HCT116 (cell line): Measurements from ENCODE around the gene CHRNA5. TPM values are rescaled to one million over a fixed set of nuclear protein-coding genes. Genes with fewer than 3 reads are reported as not detected.

Experiments used
- ATAC-seq: fragments of 200-7000 bp; cut with Tn5 transposase; 2 replicates; pipeline ENCODE4 v1.9.1; 2020; ENCODE audit warnings: mild to moderate bottlenecking, moderate library complexity
- BruUV-seq: library from RNA; stranded (reverse); fragments of 400-500 nt; replicated peaks from 2 replicates; lab custom pipeline; 2021; lab: Mats Ljungman, UMichigan
- CTCF ChIA-PET: fragments of 300-600 bp; sonication (Branson Sonifier 250); formaldehyde crosslinking; loops from one replicate; lab custom pipeline; 2021; ENCODE audit warnings: antibody characterized with exemption; lab: Charles Lee
- POLR2A ChIA-PET: fragments of 300-600, 350-600 bp; sonication (Branson Sonifier 250); formaldehyde crosslinking; loops from one replicate; lab custom pipeline; 2021; ENCODE audit warnings: antibody characterized with exemption; lab: Charles Lee
- RAD21 ChIA-PET, 2 experiments: fragments of 300-600 bp; sonication (Branson Sonifier 250); formaldehyde crosslinking; loops; one replicate each; lab custom pipeline; 2023; ENCODE audit warnings: low total read pairs in 2 of 2; ENCODE audit not compliant: uncharacterized antibody in 2 of 2, unreplicated experiment in 2 of 2, low non-redundant PET in 1 of 2; lab: Charles Lee
- DNase-seq: peaks from one replicate; pipeline ENCODE4 v3.0.0-alpha.2; 2010; ENCODE audit warnings: low read depth, low spot score
- H2AFZ ChIP-seq: fragments of 200-600 bp; shearing (Covaris generic), sonication (generic); 2 replicates; pipeline ENCODE4 v1.6.1; 2017; ENCODE audit warnings: low read depth, mixed run types, mixed read lengths, antibody characterized with exemption, low read length; ENCODE audit not compliant: poor library complexity, severe bottlenecking
- H3K27ac ChIP-seq: 2 replicates; pipeline ENCODE4 v1.5.1; 2012; ENCODE audit warnings: low read depth, low read length
- H3K27me3 ChIP-seq: fragments of 200-600 bp; sonication (generic); 2 replicates; pipeline ENCODE4 v1.6.1; 2016; ENCODE audit warnings: mixed run types, low read length, mixed read lengths; ENCODE audit not compliant: insufficient read depth
- H3K36me3 ChIP-seq, 2 experiments: fragments of 200-500 bp in 1 of 2; fragments of 200-600 bp in 1 of 2; sonication (Bioruptor generic) in 1 of 2; sonication (generic) in 1 of 2; 2 replicates each; pipeline versions ENCODE4 v1.5.1 to v1.6.1; 2014 to 2016; ENCODE audit warnings: low read length in 2 of 2, inconsistent platforms in 1 of 2, mixed read lengths in 1 of 2, mixed run types in 1 of 2; ENCODE audit not compliant: insufficient read depth in 2 of 2, control insufficient read depth in 1 of 2
- H3K4me1 ChIP-seq, 2 experiments: fragments of 200-600 bp in 1 of 2; sonication (generic) in 1 of 2; 2 replicates each; pipeline versions ENCODE4 v1.5.1 to v1.6.1; 2012 to 2017; ENCODE audit warnings: low read length in 2 of 2, inconsistent platforms in 1 of 2, mild to moderate bottlenecking in 1 of 2, mixed read lengths in 1 of 2, mixed run types in 1 of 2, moderate library complexity in 1 of 2; ENCODE audit not compliant: insufficient read depth in 2 of 2, control insufficient read depth in 1 of 2
- H3K4me2 ChIP-seq: fragments of 200-600 bp; sonication (generic); 2 replicates; pipeline ENCODE4 v1.6.1; 2017; ENCODE audit warnings: mixed run types, low read length, mixed read lengths
- H3K4me3 ChIP-seq, 2 experiments: fragments of 200-600 bp in 1 of 2; sonication (generic) in 1 of 2; replicated peaks in 1 of 2; 2 replicates each; pipeline ENCODE4 v1.5.1; 2011 to 2016; ENCODE audit warnings: low read length in 2 of 2, control low read depth in 1 of 2, low read depth in 1 of 2, mild to moderate bottlenecking in 1 of 2, mixed read lengths in 1 of 2, mixed run types in 1 of 2
- H3K79me2 ChIP-seq: fragments of 200-600 bp; sonication (generic); 2 replicates; pipeline ENCODE4 v1.6.1; 2017; ENCODE audit warnings: mild to moderate bottlenecking, mixed run types, low read length, moderate library complexity, mixed read lengths; ENCODE audit not compliant: insufficient read depth
- H3K9ac ChIP-seq: fragments of 200-600 bp; sonication (generic); 2 replicates; pipeline ENCODE4 v1.6.1; 2016; ENCODE audit warnings: low read length, mixed read lengths
- H3K9me2 ChIP-seq: fragments of 200-600 bp; sonication (generic), shearing (Covaris generic); 2 replicates; pipeline ENCODE4 v1.6.1; 2017; ENCODE audit warnings: mixed run types, mild to moderate bottlenecking, moderate library complexity; ENCODE audit not compliant: insufficient read depth
- H3K9me3 ChIP-seq, 2 experiments: fragments of 200-500 bp in 1 of 2; fragments of 200-600 bp in 1 of 2; sonication (Bioruptor generic) in 1 of 2; sonication (generic) in 1 of 2; 2 replicates each; pipeline ENCODE4 v1.6.1; 2014 to 2017; ENCODE audit warnings: low read length in 2 of 2, mixed read lengths in 2 of 2, inconsistent platforms in 1 of 2, low read depth in 1 of 2, mild to moderate bottlenecking in 1 of 2, mixed run types in 1 of 2, moderate library complexity in 1 of 2; ENCODE audit not compliant: control insufficient read depth in 1 of 2, insufficient read depth in 1 of 2
- H4K20me1 ChIP-seq: fragments of 200-600 bp; sonication (generic), shearing (Covaris generic); 2 replicates; pipeline ENCODE4 v1.6.1; 2017; ENCODE audit warnings: mixed run types, mild to moderate bottlenecking, moderate library complexity; ENCODE audit not compliant: insufficient read depth
- CEBPB ChIP-seq: IDR thresholded peaks from 2 replicates; pipeline ENCODE4 v1.6.1; 2012; ENCODE audit warnings: low read depth
- EGR1 ChIP-seq: IDR thresholded peaks from 2 replicates; pipeline ENCODE4 v1.6.1; 2012; ENCODE audit warnings: low read depth
- ELF1 ChIP-seq: IDR thresholded peaks from 2 replicates; pipeline ENCODE4 v1.6.1; 2012; ENCODE audit warnings: low read depth, borderline replicate concordance
- EZH2 ChIP-seq: fragments of 200-600 bp; sonication (generic); IDR thresholded peaks from 2 replicates; pipeline ENCODE4 v1.6.1; 2017; ENCODE audit warnings: antibody characterized with exemption, mixed run types
- FOSL1 ChIP-seq: IDR thresholded peaks from 2 replicates; pipeline ENCODE4 v1.6.1; 2012; ENCODE audit warnings: low read depth
- POLR2A ChIP-seq: IDR thresholded peaks from 2 replicates; pipeline ENCODE4 v1.7.0; 2011; ENCODE audit warnings: borderline replicate concordance; ENCODE audit not compliant: insufficient read depth, insufficient read length; ENCODE audit errors: extremely low read depth
- POLR2AphosphoS5 ChIP-seq: IDR thresholded peaks from 2 replicates; pipeline ENCODE4 v1.6.1; 2011; ENCODE audit warnings: mild to moderate bottlenecking, low read depth, low read length, moderate library complexity
- RAD21 ChIP-seq: IDR thresholded peaks from 2 replicates; pipeline ENCODE4 v1.6.1; 2012; ENCODE audit warnings: low read depth, mild to moderate bottlenecking
- SIN3A ChIP-seq: IDR thresholded peaks from 2 replicates; pipeline ENCODE4 v1.6.1; 2012; ENCODE audit warnings: low read depth
- SRF ChIP-seq: IDR thresholded peaks from 2 replicates; pipeline ENCODE4 v1.6.1; 2012; ENCODE audit warnings: low read depth
- TCF7L2 ChIP-seq: IDR thresholded peaks from 2 replicates; pipeline ENCODE4 v1.7.0; 2011; ENCODE audit warnings: borderline replicate concordance, inconsistent platforms; ENCODE audit not compliant: insufficient read depth, insufficient read length; ENCODE audit errors: extremely low read depth
- YY1 ChIP-seq: IDR thresholded peaks from 2 replicates; pipeline ENCODE4 v1.6.1; 2011; ENCODE audit warnings: low read length, low read depth, moderate library complexity, mild to moderate bottlenecking; ENCODE audit not compliant: insufficient replicate concordance; ENCODE audit errors: extremely low read depth
- ZFX ChIP-seq: fragments of 450-650 bp; IDR thresholded peaks from 2 replicates; pipeline ENCODE4 v1.6.1; 2017
- ZNF274 ChIP-seq: fragments of 200-500 bp; sonication (Bioruptor generic); IDR thresholded peaks from 2 replicates; pipeline ENCODE4 v1.6.1; 2014; ENCODE audit warnings: mild to moderate bottlenecking, low read depth, low read length, inconsistent platforms
- intact Hi-C: fragments of 100-400 bp; cut with micrococcal nuclease; formaldehyde crosslinking; loops from 2 replicates; pipeline ENCODE4 v1.10.0; 2022
- total RNA-seq: library from RNA; stranded (reverse); gene quantifications from one replicate; pipeline ENCODE4 v1.2.1, GENCODE V29; 2021; ENCODE audit not compliant: unreplicated experiment
- TF ChIP-seq, protein P1 (sequence below): IDR thresholded peaks from 2 replicates; pipeline ENCODE4 v1.6.1; 2012
- TF ChIP-seq, protein P2 (sequence below): IDR thresholded peaks from 2 replicates; pipeline ENCODE4 v1.6.1; 2011; ENCODE audit warnings: mild to moderate bottlenecking, low read length, moderate library complexity; ENCODE audit not compliant: insufficient replicate concordance; ENCODE audit errors: extremely low read depth
- TF ChIP-seq, protein P3 (sequence below): IDR thresholded peaks from 2 replicates; pipeline ENCODE4 v1.6.1; 2012; ENCODE audit warnings: low read depth
- TF ChIP-seq, protein P4 (sequence below), 3 experiments: fragments of 200-600 bp in 1 of 3; sonication (generic) in 1 of 3; IDR thresholded peaks in 2 of 3; conservative IDR thresholded peaks in 1 of 3; 2 replicates each; pipeline ENCODE4 v1.5.1; 2012 to 2017; ENCODE audit warnings: low read depth in 2 of 3, low read length in 2 of 3, antibody characterized with exemption in 1 of 3, borderline replicate concordance in 1 of 3, control low read depth in 1 of 3, mild to moderate bottlenecking in 1 of 3, mixed read lengths in 1 of 3, mixed run types in 1 of 3, moderate library complexity in 1 of 3; ENCODE audit not compliant: insufficient read depth in 1 of 3
- TF ChIP-seq, protein P5 (sequence below): IDR thresholded peaks from 2 replicates; pipeline ENCODE4 v1.6.1; 2012

Gene CHRNA5
- total RNA-seq, 1 experiment from 2014 or later: 25.2 TPM

DNA sequence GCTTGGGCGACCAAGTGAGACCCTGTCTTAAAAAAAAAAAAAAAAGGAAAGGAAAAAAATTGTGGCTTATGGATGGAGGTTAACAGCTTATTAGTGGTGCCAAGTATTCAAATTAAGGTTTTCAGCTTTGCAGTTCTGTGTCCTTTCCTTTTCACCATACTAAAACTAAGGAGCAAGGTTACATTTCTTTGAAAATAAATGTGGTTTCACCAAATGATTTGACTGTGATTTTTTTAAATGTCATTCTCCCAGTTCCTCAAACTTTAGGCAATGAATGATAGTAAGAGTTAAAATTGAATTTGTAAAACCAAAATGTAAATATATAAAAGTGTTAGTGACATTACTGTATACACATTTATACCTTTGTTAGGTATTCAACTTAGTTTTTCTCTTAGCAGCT lies 9.6 kb downstream of the CHRNA5 start:
- no peaks in the 10 kb centered on the region for H3K4me1 ChIP-seq
- DNase-seq (no peak), ATAC-seq (no peak)
- H3K4me2 ChIP-seq: no peak overlapping the region
- no peaks in the 10 kb centered on the region for H3K36me3 ChIP-seq
- H4K20me1 ChIP-seq: no peaks in the 10 kb centered on the region; the same call in 1 of the 2 replicates
- RAD21 ChIA-PET: no interaction called here
- H3K9me3 ChIP-seq: no peaks in the 10 kb centered on the region
- intact Hi-C loops: no loop called here
- BruUV-seq: no TSS peak
- no peak overlapping the region for H2AFZ ChIP-seq
- POLR2A ChIA-PET: interaction anchor here (0.8 to 1.0 kb wide), 2 partner anchors 9 to 10 kb away, joined by 4 read pairs; partner anchors contain the start of gene CHRNA5
- H3K27me3 ChIP-seq: no peaks in the 10 kb centered on the region
- no peak overlapping the region for H3K27ac ChIP-seq
- no peak overlapping the region for H3K9ac ChIP-seq
- no peaks in the 10 kb centered on the region for H3K9me2 ChIP-seq
- peaks cover 57% of the 10 kb centered on the region for H3K79me2 ChIP-seq
- H3K4me3 ChIP-seq: no peak overlapping the region
- TF ChIP-seq CEBPB (no peak), FOSL1 (no peak), RAD21 (no peak), TCF7L2 (no peak), SIN3A (no peak), EGR1 (no peak), ZFX (no peak), EZH2 (no peak), POLR2AphosphoS5 (no peak), YY1 (no peak), ELF1 (no peak), POLR2A (no peak), ZNF274 (no peak), SRF (no peak)
- TF ChIP-seq, protein P1, sequence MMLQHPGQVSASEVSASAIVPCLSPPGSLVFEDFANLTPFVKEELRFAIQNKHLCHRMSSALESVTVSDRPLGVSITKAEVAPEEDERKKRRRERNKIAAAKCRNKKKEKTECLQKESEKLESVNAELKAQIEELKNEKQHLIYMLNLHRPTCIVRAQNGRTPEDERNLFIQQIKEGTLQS: no peak
- TF ChIP-seq, protein P2, sequence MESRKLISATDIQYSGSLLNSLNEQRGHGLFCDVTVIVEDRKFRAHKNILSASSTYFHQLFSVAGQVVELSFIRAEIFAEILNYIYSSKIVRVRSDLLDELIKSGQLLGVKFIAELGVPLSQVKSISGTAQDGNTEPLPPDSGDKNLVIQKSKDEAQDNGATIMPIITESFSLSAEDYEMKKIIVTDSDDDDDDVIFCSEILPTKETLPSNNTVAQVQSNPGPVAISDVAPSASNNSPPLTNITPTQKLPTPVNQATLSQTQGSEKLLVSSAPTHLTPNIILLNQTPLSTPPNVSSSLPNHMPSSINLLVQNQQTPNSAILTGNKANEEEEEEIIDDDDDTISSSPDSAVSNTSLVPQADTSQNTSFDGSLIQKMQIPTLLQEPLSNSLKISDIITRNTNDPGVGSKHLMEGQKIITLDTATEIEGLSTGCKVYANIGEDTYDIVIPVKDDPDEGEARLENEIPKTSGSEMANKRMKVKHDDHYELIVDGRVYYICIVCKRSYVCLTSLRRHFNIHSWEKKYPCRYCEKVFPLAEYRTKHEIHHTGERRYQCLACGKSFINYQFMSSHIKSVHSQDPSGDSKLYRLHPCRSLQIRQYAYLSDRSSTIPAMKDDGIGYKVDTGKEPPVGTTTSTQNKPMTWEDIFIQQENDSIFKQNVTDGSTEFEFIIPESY: no peak
- TF ChIP-seq, protein P3, sequence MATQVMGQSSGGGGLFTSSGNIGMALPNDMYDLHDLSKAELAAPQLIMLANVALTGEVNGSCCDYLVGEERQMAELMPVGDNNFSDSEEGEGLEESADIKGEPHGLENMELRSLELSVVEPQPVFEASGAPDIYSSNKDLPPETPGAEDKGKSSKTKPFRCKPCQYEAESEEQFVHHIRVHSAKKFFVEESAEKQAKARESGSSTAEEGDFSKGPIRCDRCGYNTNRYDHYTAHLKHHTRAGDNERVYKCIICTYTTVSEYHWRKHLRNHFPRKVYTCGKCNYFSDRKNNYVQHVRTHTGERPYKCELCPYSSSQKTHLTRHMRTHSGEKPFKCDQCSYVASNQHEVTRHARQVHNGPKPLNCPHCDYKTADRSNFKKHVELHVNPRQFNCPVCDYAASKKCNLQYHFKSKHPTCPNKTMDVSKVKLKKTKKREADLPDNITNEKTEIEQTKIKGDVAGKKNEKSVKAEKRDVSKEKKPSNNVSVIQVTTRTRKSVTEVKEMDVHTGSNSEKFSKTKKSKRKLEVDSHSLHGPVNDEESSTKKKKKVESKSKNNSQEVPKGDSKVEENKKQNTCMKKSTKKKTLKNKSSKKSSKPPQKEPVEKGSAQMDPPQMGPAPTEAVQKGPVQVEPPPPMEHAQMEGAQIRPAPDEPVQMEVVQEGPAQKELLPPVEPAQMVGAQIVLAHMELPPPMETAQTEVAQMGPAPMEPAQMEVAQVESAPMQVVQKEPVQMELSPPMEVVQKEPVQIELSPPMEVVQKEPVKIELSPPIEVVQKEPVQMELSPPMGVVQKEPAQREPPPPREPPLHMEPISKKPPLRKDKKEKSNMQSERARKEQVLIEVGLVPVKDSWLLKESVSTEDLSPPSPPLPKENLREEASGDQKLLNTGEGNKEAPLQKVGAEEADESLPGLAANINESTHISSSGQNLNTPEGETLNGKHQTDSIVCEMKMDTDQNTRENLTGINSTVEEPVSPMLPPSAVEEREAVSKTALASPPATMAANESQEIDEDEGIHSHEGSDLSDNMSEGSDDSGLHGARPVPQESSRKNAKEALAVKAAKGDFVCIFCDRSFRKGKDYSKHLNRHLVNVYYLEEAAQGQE: no peak
- TF ChIP-seq, protein P4, sequence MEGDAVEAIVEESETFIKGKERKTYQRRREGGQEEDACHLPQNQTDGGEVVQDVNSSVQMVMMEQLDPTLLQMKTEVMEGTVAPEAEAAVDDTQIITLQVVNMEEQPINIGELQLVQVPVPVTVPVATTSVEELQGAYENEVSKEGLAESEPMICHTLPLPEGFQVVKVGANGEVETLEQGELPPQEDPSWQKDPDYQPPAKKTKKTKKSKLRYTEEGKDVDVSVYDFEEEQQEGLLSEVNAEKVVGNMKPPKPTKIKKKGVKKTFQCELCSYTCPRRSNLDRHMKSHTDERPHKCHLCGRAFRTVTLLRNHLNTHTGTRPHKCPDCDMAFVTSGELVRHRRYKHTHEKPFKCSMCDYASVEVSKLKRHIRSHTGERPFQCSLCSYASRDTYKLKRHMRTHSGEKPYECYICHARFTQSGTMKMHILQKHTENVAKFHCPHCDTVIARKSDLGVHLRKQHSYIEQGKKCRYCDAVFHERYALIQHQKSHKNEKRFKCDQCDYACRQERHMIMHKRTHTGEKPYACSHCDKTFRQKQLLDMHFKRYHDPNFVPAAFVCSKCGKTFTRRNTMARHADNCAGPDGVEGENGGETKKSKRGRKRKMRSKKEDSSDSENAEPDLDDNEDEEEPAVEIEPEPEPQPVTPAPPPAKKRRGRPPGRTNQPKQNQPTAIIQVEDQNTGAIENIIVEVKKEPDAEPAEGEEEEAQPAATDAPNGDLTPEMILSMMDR (IDR thresholded peaks at IDR 0.05 in 2 of 3, conservative IDR thresholded peaks at IDR 0.05 in 1 of 3; ENCODE audit: borderline replicate concordance in 1 of 3, insufficient read depth in 1 of 3, low read depth in 2 of 3, low read length in 2 of 3): no peak
- TF ChIP-seq, protein P5, sequence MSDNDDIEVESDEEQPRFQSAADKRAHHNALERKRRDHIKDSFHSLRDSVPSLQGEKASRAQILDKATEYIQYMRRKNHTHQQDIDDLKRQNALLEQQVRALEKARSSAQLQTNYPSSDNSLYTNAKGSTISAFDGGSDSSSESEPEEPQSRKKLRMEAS: no peak
- CTCF ChIA-PET: interaction anchor here (1.6 kb wide), 1 partner anchor 10 kb away, joined by 6 read pairs; the partner anchor contains the start of gene CHRNA5
